Islet of Langerhans (tissue), 1 donor: ENCODE measurements around the gene ARPP21.
"Not testable (repeated sequence)": the region's sequence is repeated elsewhere in the genome, so short reads cannot be mapped to it uniquely, and the experiment has no call there.

Source experiments
- FAIRE-seq: peaks from one replicate; lab custom pipeline; 2011; peaks lifted over from hg19 to GRCh38; lab: Jason Lieb, UNC

Gene ARPP21

DNA sequence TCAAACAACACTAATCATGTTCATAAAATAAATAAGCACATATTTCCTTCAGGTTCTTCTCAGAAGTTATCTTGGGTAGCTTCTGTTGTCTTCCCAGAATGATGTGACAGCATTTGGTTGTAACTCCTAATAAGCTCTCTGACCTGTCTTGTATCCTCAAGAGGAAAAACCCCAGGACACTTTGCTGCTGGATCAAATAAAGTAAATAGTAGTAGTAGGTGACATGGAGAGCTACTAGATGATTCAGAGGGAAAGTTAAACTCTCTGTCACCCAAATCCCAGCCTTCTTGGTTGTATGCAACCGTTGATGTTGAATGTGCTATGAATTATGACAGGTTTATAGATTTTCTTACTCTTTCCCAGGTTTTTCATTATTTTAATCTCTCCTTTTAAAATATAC, 143.0 kb downstream of the ARPP21 start:
- no peak for FAIRE-seq

DNA sequence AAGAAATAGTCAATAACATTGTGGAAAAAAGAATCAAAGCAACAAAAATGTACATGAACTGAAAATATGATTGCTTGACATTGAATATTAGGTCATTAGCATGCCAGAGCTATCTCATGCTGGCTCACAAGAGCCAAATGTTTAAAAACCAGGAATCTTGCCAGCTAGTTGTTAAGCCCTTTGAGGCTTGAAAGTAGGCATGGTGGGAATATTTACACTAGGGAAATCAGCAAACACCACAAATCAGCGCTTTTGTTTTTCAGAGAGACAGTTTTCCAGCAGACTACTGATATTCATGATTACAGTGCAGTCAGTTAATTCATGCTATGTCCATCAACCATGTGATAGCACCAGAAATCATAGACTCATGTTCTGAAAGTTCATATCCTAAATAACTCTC, 144.8 kb downstream of the ARPP21 start:
- no peak for FAIRE-seq

GRCh38 chr3:35785234-35785888, 146.0 kb downstream of the ARPP21 start:
- FAIRE-seq = no peak

- no peak for FAIRE-seq
Observed at GRCh38 chr3:35787936-35788335, 148.6 kb downstream of the ARPP21 start.

DNA sequence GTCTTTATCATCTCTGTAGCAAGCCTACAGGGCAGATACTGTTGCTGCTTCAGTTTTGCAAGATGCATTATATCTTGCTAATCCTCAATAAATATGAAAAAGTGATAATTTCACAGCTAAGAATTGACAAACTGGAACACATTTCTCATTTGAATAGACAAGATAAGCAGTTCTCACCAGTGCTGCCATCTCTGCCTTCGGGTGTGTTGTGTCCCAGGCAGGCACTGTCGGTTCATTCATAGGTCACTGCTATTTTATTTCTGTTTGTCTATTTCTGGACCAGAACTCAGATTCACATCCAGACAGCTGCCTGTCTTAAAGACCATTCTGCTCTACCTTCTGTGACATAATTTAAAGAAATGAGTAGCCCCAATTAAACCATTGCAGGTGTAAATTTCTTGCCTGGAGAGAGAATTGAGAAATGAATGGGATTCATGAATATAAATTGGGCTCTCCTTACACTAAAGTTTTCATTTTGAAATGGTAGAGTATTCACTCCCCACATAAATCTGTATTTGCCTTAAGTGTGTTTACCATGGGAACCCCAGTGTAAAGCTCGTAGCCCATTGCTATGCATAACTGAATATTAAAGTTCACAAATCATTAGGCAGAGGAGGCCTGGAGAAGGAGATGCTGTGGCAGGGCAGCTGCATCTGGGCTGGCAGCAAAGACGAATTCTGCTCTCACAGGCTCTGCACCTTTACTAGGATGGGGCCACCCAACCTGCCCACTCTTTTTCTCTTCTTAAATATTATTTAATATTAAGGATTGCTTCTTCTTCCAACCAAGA, 149.9 kb downstream of the ARPP21 start:
- no peak for FAIRE-seq

DNA sequence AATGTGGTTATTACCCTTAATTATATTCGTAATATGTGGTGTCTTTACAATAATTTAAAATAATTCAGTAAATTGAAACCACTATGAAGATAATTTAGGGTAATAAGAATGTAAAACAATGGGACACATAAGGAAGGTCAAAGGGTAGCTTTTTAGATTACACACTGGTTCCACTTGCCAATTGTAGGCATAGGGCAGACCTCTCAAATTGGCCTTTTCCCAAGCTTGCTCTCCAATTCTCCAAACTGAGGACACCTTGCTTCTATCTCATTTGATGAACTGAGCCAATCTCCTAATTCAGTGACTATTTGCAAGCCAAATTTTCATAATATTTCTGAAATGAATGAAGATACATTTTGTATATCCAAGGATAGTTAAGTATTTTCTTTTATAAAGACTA, 151.4 kb downstream of the ARPP21 start:
- no peak for FAIRE-seq

DNA sequence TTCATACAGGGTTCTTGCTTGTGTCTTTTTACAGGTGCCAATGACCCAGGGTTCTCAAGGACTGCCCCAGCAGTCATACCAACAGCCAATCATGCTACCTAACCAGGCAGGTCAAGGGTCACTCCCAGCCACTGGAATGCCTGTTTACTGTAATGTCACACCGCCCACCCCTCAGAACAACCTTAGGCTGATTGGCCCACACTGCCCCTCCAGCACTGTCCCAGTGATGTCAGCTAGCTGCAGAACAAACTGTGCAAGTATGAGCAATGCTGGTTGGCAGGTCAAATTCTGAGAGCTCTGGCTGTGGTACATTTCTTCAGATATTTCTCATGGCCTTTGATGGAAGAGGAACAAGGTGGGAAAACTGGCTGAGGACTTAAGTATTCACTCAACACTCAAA, 154.3 kb downstream of the ARPP21 start:
- no peak for FAIRE-seq

- no peak for FAIRE-seq
Observed at GRCh38 chr3:35800960-35801459, 161.7 kb downstream of the ARPP21 start.

DNA sequence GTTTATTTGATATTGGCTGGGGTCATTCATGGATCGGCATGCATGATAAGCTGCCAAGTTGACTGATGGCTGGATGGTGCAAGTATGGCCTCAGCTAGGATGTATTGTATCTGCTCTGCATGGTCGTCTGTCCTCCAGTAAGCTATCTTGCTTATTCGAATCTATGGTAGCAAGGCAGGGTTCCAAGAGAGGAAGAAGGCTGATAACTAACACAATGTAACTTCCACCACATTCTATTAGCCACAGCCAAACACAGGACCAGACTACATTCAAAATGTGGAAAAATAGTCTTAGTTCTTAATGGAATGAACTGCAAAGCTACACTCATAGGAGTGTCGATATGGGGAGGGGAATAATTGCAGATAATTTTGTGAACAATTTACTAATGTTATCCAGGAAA, 175.2 kb downstream of the ARPP21 start:
- no peak for FAIRE-seq

GRCh38 chr3:35815796-35816195, 176.5 kb downstream of the ARPP21 start:
- not testable (repeated sequence) for FAIRE-seq

GRCh38 chr3:35817216-35817615, 177.9 kb downstream of the ARPP21 start:
- FAIRE-seq = no peak

DNA sequence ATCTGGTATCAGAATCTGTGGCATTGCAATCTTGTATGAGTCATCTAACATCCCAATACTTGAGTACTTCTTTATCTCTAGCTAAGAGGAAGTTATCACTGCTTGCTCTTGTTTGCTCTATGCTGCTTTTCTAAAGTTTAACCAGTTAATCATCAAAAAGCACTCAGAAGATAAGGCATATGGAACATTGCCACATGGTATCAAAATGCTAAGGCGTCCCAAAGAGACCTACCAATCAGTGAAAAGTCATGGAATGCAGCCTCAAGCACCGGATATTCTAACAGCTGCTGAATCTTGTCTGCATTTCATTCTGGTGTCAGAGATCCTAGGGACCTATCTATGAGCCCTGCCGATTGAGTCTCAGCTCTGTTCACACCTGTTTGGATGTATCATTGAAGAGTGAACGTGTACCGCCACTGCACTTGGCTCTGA, 192.8 kb downstream of the ARPP21 start:
- no peak for FAIRE-seq
